Fibroblast of the aortic adventitia (primary cell): ENCODE results near the gene FRZB. TPM values are rescaled to one million over a fixed set of nuclear protein-coding genes. Genes with fewer than 3 reads are reported as not detected.

Experiments
- DNase-seq: peaks from one replicate; pipeline ENCODE4 v3.0.0-alpha.2; 2010; ENCODE audit warnings: low read depth
- H3K4me3 ChIP-seq: 2 replicates; pipeline ENCODE4 v1.5.1; 2011; ENCODE audit warnings: low read depth, mild to moderate bottlenecking, control low read depth, low read length, moderate library complexity
- total RNA-seq: library from RNA; depleted of rRNA; stranded (reverse); fragments of >200 nt; gene quantifications from 2 replicates; pipeline ENCODE4 v1.2.3, GENCODE V29; 2012; ENCODE audit warnings: low replicate concordance
- TF ChIP-seq, protein P1 (sequence below): IDR thresholded peaks from 2 replicates; pipeline ENCODE4 v1.5.1; 2011; ENCODE audit warnings: mild to moderate bottlenecking, low read length, control low read depth, inconsistent platforms; ENCODE audit not compliant: insufficient read depth

The FRZB gene, protein sequence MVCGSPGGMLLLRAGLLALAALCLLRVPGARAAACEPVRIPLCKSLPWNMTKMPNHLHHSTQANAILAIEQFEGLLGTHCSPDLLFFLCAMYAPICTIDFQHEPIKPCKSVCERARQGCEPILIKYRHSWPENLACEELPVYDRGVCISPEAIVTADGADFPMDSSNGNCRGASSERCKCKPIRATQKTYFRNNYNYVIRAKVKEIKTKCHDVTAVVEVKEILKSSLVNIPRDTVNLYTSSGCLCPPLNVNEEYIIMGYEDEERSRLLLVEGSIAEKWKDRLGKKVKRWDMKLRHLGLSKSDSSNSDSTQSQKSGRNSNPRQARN
- 0.08 and 0.18 TPM in 2 replicates for total RNA-seq

DNA sequence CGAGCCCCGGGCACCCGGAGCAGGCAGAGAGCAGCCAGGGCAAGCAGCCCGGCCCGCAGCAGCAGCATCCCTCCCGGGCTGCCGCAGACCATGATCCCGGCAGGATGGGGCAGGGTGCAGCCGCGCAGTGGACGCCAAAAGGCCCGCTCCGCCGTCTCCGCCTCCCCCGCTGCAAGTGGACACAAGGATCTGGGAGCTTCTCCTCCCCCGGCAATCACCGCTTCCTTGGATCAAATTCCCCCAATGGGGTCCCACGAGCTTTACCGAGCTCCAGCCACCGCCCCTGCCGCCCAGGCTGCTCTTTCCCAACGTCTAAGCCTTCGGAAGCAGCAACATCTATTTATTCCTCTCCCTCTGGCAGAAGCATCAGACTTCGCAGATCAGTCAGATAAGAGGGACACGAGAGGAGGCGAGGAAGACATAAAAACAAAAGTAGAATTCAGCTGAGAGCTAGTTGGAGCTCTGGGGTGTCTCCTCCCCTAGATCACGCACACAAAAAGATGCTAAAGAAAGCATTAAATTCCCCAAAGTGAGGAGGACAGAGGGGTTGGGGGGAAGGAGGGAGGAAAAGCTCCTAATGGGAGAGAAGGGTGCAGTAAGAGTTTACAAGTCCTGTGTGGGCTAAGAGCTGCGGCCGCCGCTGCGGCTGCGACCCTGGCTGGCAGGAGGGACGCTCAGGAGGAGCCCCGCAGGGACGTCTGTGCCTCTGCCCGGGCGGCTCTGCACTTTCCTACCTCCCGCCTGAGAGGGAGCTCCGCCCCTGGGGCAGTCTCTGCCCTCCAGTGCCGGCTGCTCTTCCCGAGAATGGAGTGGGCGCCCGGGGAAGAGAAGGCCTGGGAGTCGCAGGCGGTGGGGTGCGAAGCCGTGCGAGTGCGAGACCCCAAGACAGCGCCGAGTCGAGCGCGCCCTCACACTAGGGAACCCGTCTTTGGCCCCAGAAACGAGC is at the start of gene FRZB:
Gene FRZB, minus strand, starts transcription at position 177 of the 946 bp plus-strand sequence. Its CDS starts 85 bp downstream, at position 92.
- peak; percentile 56 for DNase-seq
- peak within 1 kb of the TSS; percentile 61 for H3K4me3 ChIP-seq
- TF ChIP-seq, protein P1, sequence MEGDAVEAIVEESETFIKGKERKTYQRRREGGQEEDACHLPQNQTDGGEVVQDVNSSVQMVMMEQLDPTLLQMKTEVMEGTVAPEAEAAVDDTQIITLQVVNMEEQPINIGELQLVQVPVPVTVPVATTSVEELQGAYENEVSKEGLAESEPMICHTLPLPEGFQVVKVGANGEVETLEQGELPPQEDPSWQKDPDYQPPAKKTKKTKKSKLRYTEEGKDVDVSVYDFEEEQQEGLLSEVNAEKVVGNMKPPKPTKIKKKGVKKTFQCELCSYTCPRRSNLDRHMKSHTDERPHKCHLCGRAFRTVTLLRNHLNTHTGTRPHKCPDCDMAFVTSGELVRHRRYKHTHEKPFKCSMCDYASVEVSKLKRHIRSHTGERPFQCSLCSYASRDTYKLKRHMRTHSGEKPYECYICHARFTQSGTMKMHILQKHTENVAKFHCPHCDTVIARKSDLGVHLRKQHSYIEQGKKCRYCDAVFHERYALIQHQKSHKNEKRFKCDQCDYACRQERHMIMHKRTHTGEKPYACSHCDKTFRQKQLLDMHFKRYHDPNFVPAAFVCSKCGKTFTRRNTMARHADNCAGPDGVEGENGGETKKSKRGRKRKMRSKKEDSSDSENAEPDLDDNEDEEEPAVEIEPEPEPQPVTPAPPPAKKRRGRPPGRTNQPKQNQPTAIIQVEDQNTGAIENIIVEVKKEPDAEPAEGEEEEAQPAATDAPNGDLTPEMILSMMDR = peak; percentile 1

DNA sequence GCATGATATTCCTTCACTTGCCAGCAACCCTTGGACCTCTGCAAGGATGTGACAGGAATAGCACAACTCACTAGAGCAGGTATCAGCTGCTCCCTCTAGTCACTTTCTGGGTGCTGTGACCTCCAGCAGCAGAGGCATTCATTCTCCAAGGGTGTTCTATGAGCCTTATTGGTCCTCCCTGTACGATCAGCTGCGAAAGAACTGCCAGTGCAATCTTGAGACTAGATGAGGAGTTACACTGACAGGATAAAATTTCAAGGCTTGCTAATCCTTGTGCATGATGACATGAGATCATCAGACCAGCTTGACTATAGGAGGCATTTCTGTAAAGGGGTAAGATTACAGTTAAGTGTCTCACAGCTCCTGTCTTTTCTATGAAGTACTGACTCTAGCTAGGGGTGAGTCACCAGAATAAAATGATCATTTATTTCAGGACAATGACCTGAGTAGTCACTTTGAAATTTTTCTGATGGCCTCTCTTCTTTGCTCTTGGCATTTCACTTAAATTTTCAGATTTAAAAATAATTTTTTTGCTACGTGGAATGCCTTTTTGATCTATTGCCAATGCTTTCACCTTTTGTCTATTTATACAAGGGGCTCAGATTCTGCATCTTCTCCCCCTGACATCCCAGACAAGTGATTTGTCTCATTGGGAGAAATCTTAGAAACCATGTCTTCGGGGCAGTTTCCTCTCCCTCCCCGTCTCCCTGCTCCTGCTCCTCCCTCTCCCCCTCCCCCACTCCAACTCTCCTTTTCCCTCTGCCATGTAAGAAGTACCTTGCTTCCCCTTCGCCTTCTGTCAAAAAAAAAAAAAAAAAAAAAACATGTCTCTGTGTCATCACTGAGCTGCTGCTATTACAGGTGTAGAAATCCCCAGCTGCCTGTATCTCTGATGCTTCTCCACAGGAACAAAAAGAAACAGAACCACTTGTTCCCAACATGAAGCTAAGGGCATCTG is 49.2 kb upstream of the FRZB start:
- no peak overlapping the region for H3K4me3 ChIP-seq
- peak; percentile 47 for DNase-seq
- TF ChIP-seq, protein P1 = no peak

DNA sequence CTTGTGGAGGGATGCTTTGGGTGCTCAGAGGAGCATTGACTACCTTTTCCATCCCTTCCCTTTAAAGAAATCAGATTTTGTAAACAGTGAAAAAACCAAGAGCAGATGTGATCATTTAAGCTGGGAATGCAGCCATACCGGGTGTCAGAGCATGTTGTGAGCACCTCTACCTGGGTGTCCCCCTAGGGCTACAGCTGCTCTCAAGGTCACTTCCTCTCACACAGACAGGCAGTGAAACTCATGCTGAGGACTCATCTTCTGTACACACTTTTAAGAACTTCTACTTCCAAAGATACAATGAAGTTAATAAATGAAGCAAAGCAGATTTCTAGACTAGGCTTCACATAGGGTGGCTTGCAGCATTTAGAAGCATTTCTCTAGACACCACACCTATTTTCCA is 48.4 kb upstream of the FRZB start:
- DNase-seq = no peak
- TF ChIP-seq, protein P1 = no peak
- H3K4me3 ChIP-seq = no peak overlapping the region

DNA sequence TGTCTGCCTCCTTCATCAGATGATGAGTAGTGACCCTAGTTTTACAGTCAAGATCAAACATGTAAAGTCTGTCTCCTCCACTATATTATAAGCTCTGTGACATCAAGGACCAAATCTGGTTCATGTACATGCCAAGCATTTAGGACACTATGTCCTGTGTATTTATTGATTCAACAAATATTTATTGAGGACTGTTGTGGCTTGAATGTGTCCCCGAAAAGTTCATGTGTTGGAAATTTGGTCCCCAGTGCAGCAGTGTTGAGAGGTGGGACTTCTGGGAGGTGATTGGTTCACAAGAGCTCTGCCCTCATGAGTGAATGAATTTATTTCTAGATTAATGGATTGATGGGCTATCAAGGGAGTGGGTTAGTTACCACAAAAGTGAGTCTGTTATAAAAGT is 46.6 kb upstream of the FRZB start:
- no peak for DNase-seq
- TF ChIP-seq, protein P1 = no peak
- H3K4me3 ChIP-seq = no peak overlapping the region

DNA sequence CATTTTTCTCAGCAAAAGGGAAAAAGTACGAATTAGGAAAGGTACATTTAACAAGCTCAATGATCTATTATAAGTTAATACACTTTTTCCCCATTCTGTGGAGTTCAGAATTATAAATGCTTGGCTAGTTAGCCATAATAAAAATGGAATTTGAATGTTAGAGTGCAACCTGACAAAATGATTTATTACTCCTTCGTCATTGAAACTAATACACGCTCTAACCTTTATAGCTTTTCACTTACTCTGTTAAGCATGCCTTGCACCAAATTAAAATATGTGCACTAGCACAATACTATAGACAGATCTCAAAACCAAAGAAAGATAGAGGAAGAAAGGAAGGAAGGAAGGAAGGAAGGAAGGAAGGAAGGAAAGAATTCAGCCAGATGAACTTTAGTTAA is 46.1 kb upstream of the FRZB start:
- DNase-seq = no peak
- H3K4me3 ChIP-seq = no peak overlapping the region
- TF ChIP-seq, protein P1 = no peak
